ENCODE measurements around the gene AATF.

DNA sequence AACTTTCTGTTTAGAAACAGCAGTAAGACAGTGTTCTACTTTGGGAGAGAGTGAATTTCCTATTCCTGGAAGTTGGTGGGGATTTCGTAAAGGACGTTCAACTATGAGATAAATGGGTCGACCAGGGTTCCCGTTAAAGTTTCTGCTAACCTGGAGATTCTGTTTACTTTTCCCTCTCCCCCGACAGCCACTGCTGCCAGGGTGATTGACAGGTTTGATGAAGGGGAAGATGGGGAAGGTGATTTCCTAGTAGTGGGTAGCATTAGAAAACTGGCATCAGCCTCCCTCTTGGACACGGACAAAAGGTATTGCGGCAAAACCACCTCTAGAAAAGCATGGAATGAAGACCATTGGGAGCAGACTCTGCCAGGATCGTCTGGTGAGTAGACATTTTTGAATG, 1.3 kb downstream of the AATF start:
- TF ChIP-seq, protein P1, sequence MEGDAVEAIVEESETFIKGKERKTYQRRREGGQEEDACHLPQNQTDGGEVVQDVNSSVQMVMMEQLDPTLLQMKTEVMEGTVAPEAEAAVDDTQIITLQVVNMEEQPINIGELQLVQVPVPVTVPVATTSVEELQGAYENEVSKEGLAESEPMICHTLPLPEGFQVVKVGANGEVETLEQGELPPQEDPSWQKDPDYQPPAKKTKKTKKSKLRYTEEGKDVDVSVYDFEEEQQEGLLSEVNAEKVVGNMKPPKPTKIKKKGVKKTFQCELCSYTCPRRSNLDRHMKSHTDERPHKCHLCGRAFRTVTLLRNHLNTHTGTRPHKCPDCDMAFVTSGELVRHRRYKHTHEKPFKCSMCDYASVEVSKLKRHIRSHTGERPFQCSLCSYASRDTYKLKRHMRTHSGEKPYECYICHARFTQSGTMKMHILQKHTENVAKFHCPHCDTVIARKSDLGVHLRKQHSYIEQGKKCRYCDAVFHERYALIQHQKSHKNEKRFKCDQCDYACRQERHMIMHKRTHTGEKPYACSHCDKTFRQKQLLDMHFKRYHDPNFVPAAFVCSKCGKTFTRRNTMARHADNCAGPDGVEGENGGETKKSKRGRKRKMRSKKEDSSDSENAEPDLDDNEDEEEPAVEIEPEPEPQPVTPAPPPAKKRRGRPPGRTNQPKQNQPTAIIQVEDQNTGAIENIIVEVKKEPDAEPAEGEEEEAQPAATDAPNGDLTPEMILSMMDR (IDR thresholded peaks at IDR 0.05) = no peak
- TF ChIP-seq POLR2AphosphoS5 (IDR thresholded peaks at IDR 0.05) = no peak

Data from transverse colon (tissue), 4 donors.